WERI-Rb-1 (cell line): Measurements from ENCODE around the gene NFIL3.

Experiments used
- DNase-seq: peaks from one replicate; pipeline ENCODE4 v3.0.0-alpha.2; 2020
- H3K27ac ChIP-seq: fragments of 250-450 bp; sonication (Bioruptor Pico); 2 replicates; pipeline ENCODE4 v1.5.1; 2020; ENCODE audit warnings: mild to moderate bottlenecking, moderate library complexity
- H3K27me3 ChIP-seq: fragments of 250-450 bp; sonication (Bioruptor Pico); 2 replicates; pipeline ENCODE4 v1.5.1; 2021; ENCODE audit warnings: mild to moderate bottlenecking, low read depth, moderate library complexity; ENCODE audit not compliant: insufficient read depth, severe bottlenecking
- H3K36me3 ChIP-seq: fragments of 250-450 bp; sonication (Bioruptor Pico); 2 replicates; pipeline ENCODE4 v1.5.1; 2020; ENCODE audit warnings: mild to moderate bottlenecking, moderate library complexity
- H3K4me3 ChIP-seq: 2 replicates; pipeline ENCODE4 v1.5.1; 2011; ENCODE audit warnings: low read depth, mild to moderate bottlenecking, control low read depth, low read length
- H3K9me3 ChIP-seq: fragments of 250-450 bp; sonication (Bioruptor Pico); 2 replicates; pipeline ENCODE4 v1.5.1; 2021; ENCODE audit warnings: mild to moderate bottlenecking, moderate library complexity; ENCODE audit not compliant: severe bottlenecking
- TF ChIP-seq, protein P1 (sequence below): IDR thresholded peaks from 2 replicates; pipeline ENCODE4 v1.5.1; 2011; ENCODE audit warnings: low read depth, mild to moderate bottlenecking, control low read depth, inconsistent platforms, low read length

NFIL3 gene

DNA sequence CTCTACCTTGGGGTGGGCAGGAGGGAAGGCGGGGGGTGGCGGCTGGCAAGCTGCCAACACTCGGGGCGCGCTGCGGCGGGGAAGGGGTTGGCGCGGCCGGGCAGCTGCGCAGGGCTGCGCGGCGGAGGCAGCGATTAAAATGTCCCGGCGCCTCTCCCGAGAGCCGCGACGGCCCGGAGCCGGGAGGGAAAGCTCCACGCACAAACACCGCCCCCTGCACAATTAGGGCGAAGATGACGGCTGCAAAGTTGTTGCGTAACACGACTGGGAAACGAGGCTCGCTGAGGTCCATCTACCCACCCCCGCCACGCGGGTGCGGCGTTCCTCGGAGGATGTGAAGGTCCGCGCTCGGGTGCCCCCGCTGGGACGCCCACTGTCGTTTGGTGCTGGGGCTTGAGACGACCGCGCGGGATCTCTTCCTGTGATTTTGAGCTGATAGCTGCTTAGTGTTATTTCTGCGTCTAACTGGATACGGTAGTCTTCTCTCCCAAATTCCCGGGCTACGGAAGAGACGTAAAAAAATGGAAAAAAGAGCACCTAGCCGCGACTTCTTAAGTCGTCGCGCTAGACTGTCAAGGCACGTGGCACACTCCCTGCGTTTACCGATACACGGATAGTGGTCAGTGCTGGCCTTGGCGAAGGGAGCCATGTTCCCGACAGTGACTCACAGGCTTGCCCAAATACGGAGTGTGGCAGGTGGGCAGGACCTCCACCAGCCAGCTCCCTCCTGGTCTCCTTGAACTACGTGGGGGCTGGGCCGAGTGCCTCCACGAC is 958 bp upstream of the NFIL3 start:
- DNase-seq = peak; percentile 60
- H3K9me3 ChIP-seq = no peaks in the 10 kb centered on the region
- H3K36me3 ChIP-seq = no peaks in the 10 kb centered on the region
- peak overlapping the region; percentile 88 for H3K27ac ChIP-seq
- H3K4me3 ChIP-seq = peak overlapping the region; percentile 85
- TF ChIP-seq, protein P1, sequence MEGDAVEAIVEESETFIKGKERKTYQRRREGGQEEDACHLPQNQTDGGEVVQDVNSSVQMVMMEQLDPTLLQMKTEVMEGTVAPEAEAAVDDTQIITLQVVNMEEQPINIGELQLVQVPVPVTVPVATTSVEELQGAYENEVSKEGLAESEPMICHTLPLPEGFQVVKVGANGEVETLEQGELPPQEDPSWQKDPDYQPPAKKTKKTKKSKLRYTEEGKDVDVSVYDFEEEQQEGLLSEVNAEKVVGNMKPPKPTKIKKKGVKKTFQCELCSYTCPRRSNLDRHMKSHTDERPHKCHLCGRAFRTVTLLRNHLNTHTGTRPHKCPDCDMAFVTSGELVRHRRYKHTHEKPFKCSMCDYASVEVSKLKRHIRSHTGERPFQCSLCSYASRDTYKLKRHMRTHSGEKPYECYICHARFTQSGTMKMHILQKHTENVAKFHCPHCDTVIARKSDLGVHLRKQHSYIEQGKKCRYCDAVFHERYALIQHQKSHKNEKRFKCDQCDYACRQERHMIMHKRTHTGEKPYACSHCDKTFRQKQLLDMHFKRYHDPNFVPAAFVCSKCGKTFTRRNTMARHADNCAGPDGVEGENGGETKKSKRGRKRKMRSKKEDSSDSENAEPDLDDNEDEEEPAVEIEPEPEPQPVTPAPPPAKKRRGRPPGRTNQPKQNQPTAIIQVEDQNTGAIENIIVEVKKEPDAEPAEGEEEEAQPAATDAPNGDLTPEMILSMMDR = peak; percentile 21; the same call in 1 of the 2 replicates
- H3K27me3 ChIP-seq = peaks cover 2% of the 10 kb centered on the region

DNA sequence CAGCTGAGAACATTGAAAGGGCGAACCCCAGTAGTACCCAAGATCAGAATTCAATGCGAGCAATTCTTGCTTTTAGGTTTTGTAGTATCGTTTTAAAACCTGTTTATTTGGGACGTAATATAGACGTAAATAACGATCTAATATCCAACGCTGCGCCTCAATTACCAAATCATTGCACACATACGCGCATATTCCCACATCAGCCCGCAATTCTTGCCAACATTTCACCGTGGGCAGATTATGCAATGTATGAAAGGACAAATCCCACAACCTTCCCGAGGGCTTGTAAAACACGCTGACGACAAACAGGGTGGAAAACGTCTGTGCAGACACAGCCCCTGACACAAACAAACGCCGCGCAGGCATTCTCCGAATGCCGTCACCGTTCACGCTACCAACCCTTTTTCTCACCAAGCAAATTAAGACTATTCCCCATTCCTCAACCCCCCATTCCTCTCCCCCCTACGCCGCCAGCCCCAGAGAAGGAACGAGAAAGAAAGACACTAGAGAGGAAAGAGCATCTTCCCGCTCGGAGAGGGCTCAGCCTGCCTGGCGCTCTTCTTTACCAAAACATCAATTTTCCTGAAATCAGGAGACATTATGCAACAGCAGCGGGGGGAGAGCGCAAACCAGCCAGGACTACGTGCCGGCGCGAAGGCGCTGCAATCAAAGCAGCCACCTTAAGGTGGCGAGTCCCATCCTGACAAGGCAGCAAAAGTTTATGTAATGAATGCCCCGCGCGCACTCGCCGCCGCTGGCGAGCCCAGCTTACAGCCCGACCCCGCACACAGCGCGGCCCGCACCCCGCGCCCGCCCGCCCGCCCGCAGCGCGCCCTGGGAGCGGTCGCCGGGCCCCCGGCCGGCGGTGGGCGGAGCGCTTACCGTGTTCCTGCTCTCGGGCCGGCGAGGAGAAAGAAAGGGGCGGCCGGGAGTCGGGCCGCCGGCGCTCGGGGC is 597 bp downstream of the NFIL3 start:
- H3K36me3 ChIP-seq = no peaks in the 10 kb centered on the region
- TF ChIP-seq, protein P1 = peak; percentile 40
- peak overlapping the region; percentile 86 for H3K4me3 ChIP-seq
- peak; percentile 66 for DNase-seq
- peak overlapping the region; percentile 67 for H3K27ac ChIP-seq
- no peaks in the 10 kb centered on the region for H3K9me3 ChIP-seq
- peaks cover 2% of the 10 kb centered on the region for H3K27me3 ChIP-seq

DNA sequence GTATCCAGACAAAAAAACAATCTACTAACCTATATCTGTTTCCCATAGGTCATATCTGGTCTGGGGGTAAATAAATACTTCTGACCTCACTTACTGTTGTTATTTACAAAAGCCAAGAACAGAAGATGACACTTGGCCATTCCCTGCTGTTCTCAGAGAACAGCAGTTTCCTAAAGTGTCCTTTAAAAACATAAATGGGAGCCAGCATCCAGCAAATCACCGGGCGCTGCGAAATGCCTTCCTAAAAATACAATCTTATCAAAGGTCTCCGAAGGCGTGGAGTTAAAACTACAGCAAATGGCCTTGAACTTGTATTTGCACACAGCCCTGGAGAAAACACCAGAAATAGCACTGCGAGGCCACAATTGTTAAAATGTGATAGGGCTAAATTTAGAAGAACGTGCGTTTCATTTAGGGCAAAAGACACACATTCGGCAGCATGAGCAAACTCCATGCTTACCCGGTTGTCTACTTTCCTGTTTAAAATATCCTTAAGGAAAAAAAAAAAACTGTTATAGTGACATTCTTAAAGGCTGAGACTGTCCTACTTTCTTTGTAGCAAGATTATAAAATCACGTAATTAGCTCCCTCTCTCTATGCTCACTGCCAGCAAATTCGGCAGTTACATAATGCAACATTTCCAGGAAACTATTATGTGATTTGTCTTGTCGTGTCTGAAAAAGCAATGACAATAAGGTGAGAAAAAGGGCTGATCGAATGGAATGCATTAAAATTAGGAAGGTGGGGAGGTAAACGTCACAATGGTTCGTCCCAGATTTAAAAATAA is 1.5 kb downstream of the NFIL3 start:
- Histone ChIP-seq H3K36me3 (no peaks in the 10 kb centered on the region), H3K27ac (peak overlapping the region; percentile 67)
- no peak for DNase-seq

DNA sequence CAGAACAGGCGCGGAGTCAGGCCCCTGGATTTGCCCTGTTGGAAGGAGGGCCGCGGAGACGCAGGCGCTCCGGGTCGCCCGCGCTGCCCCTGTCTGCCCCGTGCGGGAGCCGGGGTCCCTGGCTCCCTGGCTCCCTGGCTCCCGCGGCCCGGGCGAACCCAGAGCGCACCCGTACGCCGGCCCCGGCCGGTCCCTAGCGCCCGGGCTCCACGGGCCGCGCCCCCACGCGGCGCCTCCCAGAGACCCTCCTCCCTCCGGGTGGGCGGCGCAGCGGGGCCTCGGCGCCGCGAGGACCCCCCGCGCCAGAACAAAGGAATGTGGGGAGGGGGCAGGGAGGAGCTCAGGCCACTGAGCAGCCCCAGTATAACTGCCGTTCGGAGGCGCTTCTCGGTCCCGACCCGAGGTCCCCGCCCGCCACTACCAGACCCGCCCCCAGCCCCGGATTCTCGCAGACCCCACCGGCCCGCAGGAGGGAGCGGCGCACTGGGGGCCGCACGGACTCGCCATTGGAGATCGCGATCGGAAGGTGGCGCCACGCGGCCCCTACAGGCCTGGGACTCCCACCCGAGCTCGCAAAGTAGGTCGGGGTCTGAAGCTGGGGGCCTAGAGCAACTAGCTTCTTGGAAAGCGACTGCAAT is 2.4 kb downstream of the NFIL3 start:
- Histone ChIP-seq H3K36me3 (no peaks in the 10 kb centered on the region), H3K27me3 (peaks cover 2% of the 10 kb centered on the region), H3K27ac (peak overlapping the region; percentile 67), H3K4me3 (peak overlapping the region; percentile 86), H3K9me3 (no peaks in the 10 kb centered on the region)
- peak; percentile 76 for DNase-seq
- TF ChIP-seq, protein P1 = peak; percentile 62

More for the DNA sequence above, 1.5 kb downstream of the NFIL3 start:
- TF ChIP-seq, protein P1 = no peak
- H3K27me3 ChIP-seq = peaks cover 2% of the 10 kb centered on the region
- H3K9me3 ChIP-seq = no peaks in the 10 kb centered on the region
- peak overlapping the region; percentile 86 for H3K4me3 ChIP-seq

DNA sequence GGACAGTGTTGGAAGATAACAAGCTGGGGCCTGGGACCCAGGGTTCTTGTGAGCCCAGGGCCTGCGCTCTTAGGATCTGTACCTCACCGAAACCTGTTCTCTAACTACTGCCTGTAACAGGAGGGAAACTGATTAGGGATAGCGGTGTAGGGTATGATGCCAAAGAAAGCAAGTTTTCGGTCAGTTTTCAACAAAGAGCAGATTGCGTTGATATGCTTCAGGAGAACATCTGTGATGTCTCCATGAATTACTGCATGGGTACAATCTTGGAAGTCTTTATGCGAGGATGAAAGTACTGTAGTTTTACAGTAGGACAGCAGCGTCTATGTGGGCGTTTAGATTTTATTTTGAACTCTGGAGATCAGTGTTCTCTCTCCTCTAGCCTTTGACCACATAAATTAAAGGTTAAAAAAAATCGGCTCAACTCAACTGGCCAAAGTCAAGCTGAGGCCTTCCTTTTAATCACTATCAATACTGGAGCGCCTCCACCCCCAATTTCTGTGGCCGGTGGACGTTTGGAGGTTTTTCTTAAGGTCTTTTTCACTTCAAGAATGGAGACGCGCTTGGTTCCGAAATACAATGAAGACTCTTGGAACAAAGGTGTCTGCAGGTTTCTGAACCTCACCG is 3.0 kb downstream of the NFIL3 start:
- TF ChIP-seq, protein P1 = no peak
- peak overlapping the region; percentile 86 for H3K4me3 ChIP-seq
- no peaks in the 10 kb centered on the region for H3K9me3 ChIP-seq
- H3K27me3 ChIP-seq = peaks cover 2% of the 10 kb centered on the region
- peak overlapping the region; percentile 67 for H3K27ac ChIP-seq
- H3K36me3 ChIP-seq = no peaks in the 10 kb centered on the region
- DNase-seq = no peak
